Right atrium auricular region (tissue), 2 donors: Measurements from ENCODE around the gene LITAF. TPM values are rescaled to one million over a fixed set of nuclear protein-coding genes. Genes with fewer than 3 reads are reported as not detected.
"Not testable (repeated sequence)": the region's sequence is repeated elsewhere in the genome, so short reads cannot be mapped to it uniquely, and the experiment has no call there.

ENCODE experiments used
- DNase-seq: peaks from one replicate; pipeline ENCODE4 v3.0.0-alpha.2; 2019; ENCODE audit warnings: low spot score
- H3K27ac ChIP-seq, 2 donors: fragments of 200-600 bp; sonication (generic); 1 replicate in 1 of 2; 2 replicates in 1 of 2; pipeline ENCODE4 v1.5.1; 2016 to 2019
- H3K27me3 ChIP-seq, 2 donors: fragments of 200-600 bp; sonication (generic); one replicate each; pipeline versions ENCODE4 v1.5.1 to v1.6.0; 2017 to 2019
- H3K36me3 ChIP-seq: fragments of 200-600 bp; sonication (generic); one replicate; pipeline ENCODE4 v1.5.1; 2016
- H3K4me1 ChIP-seq, 2 donors: fragments of 200-600 bp; sonication (generic); one replicate each; pipeline versions ENCODE4 v1.5.1 to v1.6.0; 2017 to 2019
- H3K4me3 ChIP-seq, 2 donors: fragments of 200-600 bp; sonication (generic); 1 replicate in 1 of 2; 2 replicates in 1 of 2; pipeline ENCODE4 v1.5.1; 2017 to 2019; ENCODE audit warnings: mild to moderate bottlenecking in 1 of 2, moderate library complexity in 1 of 2
- H3K9me3 ChIP-seq, 2 donors: fragments of 200-600 bp; sonication (generic); one replicate each; pipeline ENCODE4 v1.5.1; 2019
- total RNA-seq, 2 donors: library from RNA; depleted of rRNA; stranded (reverse); fragments of >200 nt; gene quantifications; one replicate each; pipeline ENCODE4 v1.1.0, GENCODE V29; 2016
- TF ChIP-seq, protein P1 (sequence below), 2 donors: fragments of 200-600 bp; sonication (generic); IDR thresholded peaks; one replicate each; pipeline ENCODE4 v1.5.1; 2019; ENCODE audit warnings: antibody characterized with exemption in 2 of 2

LITAF gene
- total RNA-seq, 2 donors from 2014 or later = 48.1 to 50.7 TPM

DNA sequence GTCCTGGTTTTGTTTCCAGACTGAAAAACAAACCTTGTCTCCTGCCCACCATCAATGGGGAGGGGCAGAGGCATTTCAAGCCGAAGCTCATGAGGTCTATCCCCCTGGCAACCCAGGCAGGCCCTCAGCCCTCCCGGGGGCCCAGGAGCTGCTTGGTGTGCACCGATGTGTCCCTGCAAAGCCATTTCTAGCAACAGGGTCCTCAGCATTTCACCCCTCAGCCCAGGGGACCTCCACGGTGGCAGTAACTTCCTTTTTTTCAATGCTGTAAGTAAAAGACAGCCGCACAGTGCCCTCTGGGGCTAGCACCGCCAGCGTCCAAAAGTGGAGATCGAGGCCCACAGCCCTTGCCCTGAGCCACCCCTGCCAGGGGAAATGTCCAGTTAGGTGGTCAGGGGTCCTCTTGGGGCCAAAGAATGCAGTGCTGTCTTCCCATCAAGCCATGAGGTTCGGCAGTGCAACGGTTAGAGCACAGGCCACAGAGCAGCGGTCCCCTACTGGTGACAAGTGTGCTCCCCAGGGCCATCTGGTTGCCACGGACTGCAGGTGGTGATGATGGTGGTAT, 79.9 kb downstream of the LITAF start:
- no peaks in the 10 kb centered on the region for H3K9me3 ChIP-seq
- H3K36me3 ChIP-seq = no peaks in the 10 kb centered on the region
- no peak overlapping the region for H3K27ac ChIP-seq
- H3K4me3 ChIP-seq = no peak overlapping the region
- no peaks in the 10 kb centered on the region for H3K27me3 ChIP-seq
- H3K4me1 ChIP-seq = no peaks in the 10 kb centered on the region
- TF ChIP-seq, protein P1, sequence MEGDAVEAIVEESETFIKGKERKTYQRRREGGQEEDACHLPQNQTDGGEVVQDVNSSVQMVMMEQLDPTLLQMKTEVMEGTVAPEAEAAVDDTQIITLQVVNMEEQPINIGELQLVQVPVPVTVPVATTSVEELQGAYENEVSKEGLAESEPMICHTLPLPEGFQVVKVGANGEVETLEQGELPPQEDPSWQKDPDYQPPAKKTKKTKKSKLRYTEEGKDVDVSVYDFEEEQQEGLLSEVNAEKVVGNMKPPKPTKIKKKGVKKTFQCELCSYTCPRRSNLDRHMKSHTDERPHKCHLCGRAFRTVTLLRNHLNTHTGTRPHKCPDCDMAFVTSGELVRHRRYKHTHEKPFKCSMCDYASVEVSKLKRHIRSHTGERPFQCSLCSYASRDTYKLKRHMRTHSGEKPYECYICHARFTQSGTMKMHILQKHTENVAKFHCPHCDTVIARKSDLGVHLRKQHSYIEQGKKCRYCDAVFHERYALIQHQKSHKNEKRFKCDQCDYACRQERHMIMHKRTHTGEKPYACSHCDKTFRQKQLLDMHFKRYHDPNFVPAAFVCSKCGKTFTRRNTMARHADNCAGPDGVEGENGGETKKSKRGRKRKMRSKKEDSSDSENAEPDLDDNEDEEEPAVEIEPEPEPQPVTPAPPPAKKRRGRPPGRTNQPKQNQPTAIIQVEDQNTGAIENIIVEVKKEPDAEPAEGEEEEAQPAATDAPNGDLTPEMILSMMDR (IDR thresholded peaks at IDR 0.05) = no peak
- no peak for DNase-seq

DNA sequence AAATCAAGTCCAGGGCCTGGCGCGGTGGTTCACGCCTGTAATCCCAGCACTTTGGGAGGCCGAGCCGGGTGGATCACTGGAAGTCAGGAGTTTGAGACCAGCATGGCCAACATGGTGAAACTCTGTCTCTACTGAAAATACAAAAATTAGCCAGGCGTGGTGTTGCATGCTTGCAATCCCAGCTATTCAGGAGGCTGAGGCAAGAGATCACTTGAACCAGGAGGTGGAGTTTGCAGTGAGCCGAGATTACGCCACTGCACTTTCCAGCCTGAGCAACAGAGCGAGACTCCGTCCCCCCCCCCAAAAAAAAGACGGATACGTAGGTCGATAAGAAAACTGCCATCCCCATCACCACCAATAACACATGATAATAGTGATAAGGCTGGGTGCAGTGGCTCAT, 82.5 kb downstream of the LITAF start:
- DNase-seq, H3K27me3 ChIP-seq, H3K27ac ChIP-seq, H3K4me3 ChIP-seq, H3K4me1 ChIP-seq, H3K9me3 ChIP-seq, H3K36me3 ChIP-seq: not testable (repeated sequence)

DNA sequence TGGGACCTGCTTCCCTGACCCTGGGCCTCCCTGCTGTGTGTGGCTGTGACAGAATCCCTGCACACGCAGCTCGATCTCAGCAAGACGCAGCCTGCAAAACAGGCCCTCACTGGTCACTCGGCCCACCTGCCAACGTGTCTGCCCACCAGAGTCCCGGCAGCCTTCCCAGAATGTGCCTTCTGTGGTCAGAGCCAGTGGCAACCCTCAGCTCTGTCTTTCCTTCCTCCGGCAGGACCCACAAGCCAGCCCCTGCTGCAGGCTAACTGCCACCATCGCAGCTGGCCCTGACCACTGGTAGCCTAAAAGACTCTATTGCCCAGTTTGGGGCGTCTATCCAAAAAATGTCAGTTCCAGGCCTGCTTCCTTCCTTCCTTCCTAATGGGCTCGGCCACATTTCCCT, 83.2 kb downstream of the LITAF start:
- H3K9me3 ChIP-seq = no peaks in the 10 kb centered on the region
- no peak for DNase-seq
- TF ChIP-seq, protein P1 (IDR thresholded peaks at IDR 0.05) = no peak
- no peaks in the 10 kb centered on the region for H3K27me3 ChIP-seq
- H3K36me3 ChIP-seq = no peaks in the 10 kb centered on the region
- no peak overlapping the region for H3K4me3 ChIP-seq
- H3K4me1 ChIP-seq = no peaks in the 10 kb centered on the region
- H3K27ac ChIP-seq = no peak overlapping the region

DNA sequence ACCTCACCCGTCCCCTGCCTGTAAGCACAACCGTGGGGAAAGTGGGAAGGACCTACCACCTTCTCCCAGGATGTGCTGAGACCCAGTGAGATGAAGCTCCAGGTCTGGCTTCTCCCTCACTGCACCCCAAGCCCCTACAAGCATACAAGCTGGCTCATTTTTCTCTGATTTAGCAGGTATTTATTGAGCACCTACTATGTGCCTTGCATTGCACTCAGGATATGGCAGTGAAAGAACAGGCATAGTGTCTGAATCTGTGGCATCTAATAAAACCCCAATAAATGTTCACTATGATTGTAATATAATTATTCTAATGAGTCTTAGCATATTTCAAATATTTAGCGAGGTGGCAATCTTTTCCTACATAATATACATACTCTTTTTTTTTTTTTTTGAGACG, 84.5 kb downstream of the LITAF start:
- Histone ChIP-seq H3K27ac (no peak overlapping the region), H3K36me3 (no peaks in the 10 kb centered on the region), H3K4me3 (no peak overlapping the region), H3K27me3 (no peaks in the 10 kb centered on the region), H3K4me1 (peaks cover 0 to 4% of the 10 kb centered on the region in 2 donors), H3K9me3 (no peaks in the 10 kb centered on the region)
- TF ChIP-seq, protein P1 (IDR thresholded peaks at IDR 0.05) = no peak
- DNase-seq = no peak

DNA sequence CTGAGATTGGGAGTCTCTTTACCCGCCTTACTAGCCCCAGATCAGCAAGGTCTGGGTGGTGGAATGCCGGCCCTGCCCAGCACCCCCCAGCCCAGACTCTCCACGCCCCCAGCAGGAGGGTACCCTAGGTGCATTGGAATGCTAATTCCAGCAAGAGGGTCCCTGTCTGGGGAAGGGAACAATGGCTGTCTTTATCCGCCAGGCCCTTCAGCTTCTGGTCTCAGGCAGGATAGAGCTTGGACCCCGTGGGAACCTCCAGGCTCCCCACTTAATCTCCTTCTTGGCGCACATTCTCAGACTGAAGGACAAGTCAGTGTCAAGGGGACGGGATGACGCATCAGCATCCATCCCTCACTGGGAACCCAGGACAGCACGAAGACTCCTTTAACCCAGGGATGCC, 85.1 kb downstream of the LITAF start:
- H3K4me1 ChIP-seq = peaks cover 0 to 10% of the 10 kb centered on the region in 2 donors
- no peak overlapping the region for H3K27ac ChIP-seq
- no peak overlapping the region for H3K4me3 ChIP-seq
- TF ChIP-seq, protein P1 (IDR thresholded peaks at IDR 0.05) = no peak
- H3K27me3 ChIP-seq = no peaks in the 10 kb centered on the region
- H3K9me3 ChIP-seq = no peaks in the 10 kb centered on the region
- H3K36me3 ChIP-seq = no peaks in the 10 kb centered on the region
- DNase-seq = no peak

DNA sequence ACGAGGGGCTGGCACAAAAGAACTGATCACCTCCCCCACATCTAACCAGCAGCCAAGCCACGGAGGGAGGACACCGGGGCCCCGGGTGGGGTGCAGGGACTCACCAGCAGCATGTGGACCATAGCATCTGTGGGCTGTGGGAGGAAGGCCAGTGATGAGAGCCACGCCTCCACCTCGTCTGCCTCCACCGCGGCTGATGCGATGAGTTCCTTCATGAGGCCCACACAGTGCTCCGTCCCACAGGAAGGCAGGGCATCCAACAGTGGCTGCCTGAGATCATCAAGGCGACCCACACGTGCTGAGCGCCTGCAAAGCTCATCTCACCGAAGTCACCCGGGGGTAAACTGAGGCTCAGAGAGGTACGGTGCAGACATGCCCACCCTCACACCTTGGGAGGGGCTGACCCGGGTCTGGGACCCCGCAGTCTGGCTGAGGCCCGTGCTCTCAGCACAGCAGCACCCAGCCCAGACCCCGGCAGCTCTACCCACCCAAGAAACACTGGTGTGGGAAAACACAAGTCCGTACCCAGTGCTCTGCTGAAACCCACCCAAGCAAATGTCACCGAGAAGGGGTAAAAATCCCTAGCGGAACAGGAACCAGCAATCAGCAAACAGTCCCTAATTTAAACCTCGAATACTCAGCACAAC, 85.9 kb downstream of the LITAF start:
- H3K9me3 ChIP-seq = no peaks in the 10 kb centered on the region
- no peaks in the 10 kb centered on the region for H3K27me3 ChIP-seq
- TF ChIP-seq, protein P1 (IDR thresholded peaks at IDR 0.05) = no peak
- no peaks in the 10 kb centered on the region for H3K36me3 ChIP-seq
- H3K4me3 ChIP-seq = no peak overlapping the region
- H3K4me1 ChIP-seq = peaks cover 0 to 18% of the 10 kb centered on the region in 2 donors
- DNase-seq = no peak
- H3K27ac ChIP-seq = no peak overlapping the region
